GM12878 (cell line): ENCODE data around the gene KIF5C.

Experiments used
- CTCF ChIP-seq, 3 experiments: IDR thresholded peaks in 2 of 3; conservative IDR thresholded peaks in 1 of 3; 2 replicates each; pipeline ENCODE4 v1.5.1; 2011; ENCODE audit warnings: low read depth in 3 of 3, low read length in 3 of 3, mild to moderate bottlenecking in 3 of 3, control low read depth in 2 of 3, moderate library complexity in 2 of 3, inconsistent platforms in 1 of 3, mixed read lengths in 1 of 3; ENCODE audit not compliant: control insufficient read depth in 2 of 3, insufficient read depth in 1 of 3; ENCODE audit errors: extremely low read depth in 1 of 3
- FOXM1 ChIP-seq: IDR thresholded peaks from 2 replicates; pipeline ENCODE4 v1.6.1; 2012; ENCODE audit warnings: low read depth, mild to moderate bottlenecking, inconsistent platforms, low read length, moderate library complexity
- SMAD1 ChIP-seq: fragments of 450-650 bp; IDR thresholded peaks from 2 replicates; pipeline ENCODE4 v1.6.1; 2018; ENCODE audit warnings: mild to moderate bottlenecking, low read depth; ENCODE audit not compliant: partially characterized antibody

- no peak for TF ChIP-seq CTCF (IDR thresholded peaks at IDR 0.05 in 2 of 3, conservative IDR thresholded peaks at IDR 0.05 in 1 of 3; ENCODE audit: control insufficient read depth in 2 of 3, extremely low read depth in 1 of 3, insufficient read depth in 1 of 3, low read depth in 3 of 3, low read length in 3 of 3)
- no peak for TF ChIP-seq FOXM1
- TF ChIP-seq SMAD1: no peak
These were observed 103.7 kb downstream of the KIF5C start for GRCh38 chr2:148978706-148979105.
